Neuronal stem cell (in vitro differentiated cells): ENCODE measurements around the gene PTDSS2.
A peak's percentile ranks its signal among the peaks of the same experiment; 100 is the strongest.

Source experiments
- DNase-seq: peaks from one replicate; pipeline ENCODE4 v3.0.0-alpha.2; 2013; ENCODE audit warnings: low spot score
- H2AFZ ChIP-seq: one replicate; pipeline ENCODE4 v1.6.1; 2013; ENCODE audit warnings: mild to moderate bottlenecking, low read length, inconsistent platforms
- H2AK5ac ChIP-seq: 2 replicates; pipeline ENCODE4 v1.6.1; 2013; ENCODE audit warnings: low read depth, mild to moderate bottlenecking, inconsistent platforms, low read length, moderate library complexity, mixed read lengths
- H2BK120ac ChIP-seq: 2 replicates; pipeline ENCODE4 v1.6.1; 2013; ENCODE audit warnings: low read depth, mild to moderate bottlenecking, inconsistent platforms, low read length, moderate library complexity, mixed read lengths
- H2BK12ac ChIP-seq: one replicate; pipeline ENCODE4 v1.6.1; 2013; ENCODE audit warnings: low read length, inconsistent platforms
- H2BK15ac ChIP-seq: 2 replicates; pipeline ENCODE4 v1.6.1; 2013; ENCODE audit warnings: mild to moderate bottlenecking, low read length, inconsistent platforms, mixed read lengths
- H2BK5ac ChIP-seq: one replicate; pipeline ENCODE4 v1.6.1; 2013; ENCODE audit warnings: inconsistent platforms, mild to moderate bottlenecking, low read length, moderate library complexity
- H3K14ac ChIP-seq: one replicate; pipeline ENCODE4 v1.6.1; 2013; ENCODE audit warnings: low read length, inconsistent platforms
- H3K18ac ChIP-seq: 2 replicates; pipeline ENCODE4 v1.6.1; 2013; ENCODE audit warnings: low read length, inconsistent platforms
- H3K23ac ChIP-seq: 2 replicates; pipeline ENCODE4 v1.6.1; 2013; ENCODE audit warnings: low read depth, mild to moderate bottlenecking, mixed read lengths, low read length, inconsistent platforms; ENCODE audit not compliant: poor library complexity
- H3K27ac ChIP-seq: replicated peaks from 3 replicates; pipeline ENCODE4 v1.5.1; 2013; ENCODE audit warnings: low read length, inconsistent platforms
- H3K27me3 ChIP-seq, 3 experiments: 2 replicates each; pipeline ENCODE4 v1.6.1; 2013; ENCODE audit warnings: low read length in 3 of 3, mild to moderate bottlenecking in 2 of 3, inconsistent platforms in 1 of 3, low read depth in 1 of 3, mixed read lengths in 1 of 3, moderate library complexity in 1 of 3; ENCODE audit not compliant: control insufficient read depth in 3 of 3, insufficient read depth in 3 of 3
- H3K36me3 ChIP-seq, 2 donors: replicated peaks in 1 of 2; 2 replicates each; pipeline ENCODE4 v1.6.1; 2013; ENCODE audit warnings: low read length in 2 of 2; ENCODE audit not compliant: control insufficient read depth in 2 of 2, insufficient read depth in 2 of 2
- H3K4ac ChIP-seq: 2 replicates; pipeline ENCODE4 v1.6.1; 2013; ENCODE audit warnings: inconsistent platforms, mild to moderate bottlenecking, low read length, moderate library complexity
- H3K4me1 ChIP-seq, 2 donors: 1 replicate in 1 of 2; 2 replicates in 1 of 2; pipeline ENCODE4 v1.6.1; 2013; ENCODE audit warnings: low read length in 2 of 2, low read depth in 1 of 2; ENCODE audit not compliant: control insufficient read depth in 2 of 2, insufficient read depth in 1 of 2
- H3K4me2 ChIP-seq: one replicate; pipeline ENCODE4 v1.6.1; 2013; ENCODE audit warnings: mild to moderate bottlenecking, low read length, inconsistent platforms; ENCODE audit not compliant: insufficient read depth, poor library complexity, severe bottlenecking
- H3K4me3 ChIP-seq, 2 donors: 2 replicates each; pipeline ENCODE4 v1.5.1; 2013; ENCODE audit warnings: low read length in 2 of 2, mild to moderate bottlenecking in 2 of 2, inconsistent platforms in 1 of 2, moderate library complexity in 1 of 2
- H3K79me1 ChIP-seq: one replicate; pipeline ENCODE4 v1.6.1; 2013; ENCODE audit warnings: low read depth, mild to moderate bottlenecking, inconsistent platforms, low read length, moderate library complexity
- H3K9ac ChIP-seq: one replicate; pipeline ENCODE4 v1.6.1; 2013; ENCODE audit warnings: mild to moderate bottlenecking, low read depth, low read length, inconsistent platforms; ENCODE audit not compliant: poor library complexity
- H3K9me3 ChIP-seq, 2 donors: replicated peaks in 1 of 2; 2 replicates each; pipeline versions ENCODE3 to v1.6.1; 2013; ENCODE audit warnings: low read length in 2 of 2, mild to moderate bottlenecking in 2 of 2, inconsistent platforms in 1 of 2, low read depth in 1 of 2, mixed read lengths in 1 of 2, moderate library complexity in 1 of 2; ENCODE audit not compliant: control insufficient read depth in 2 of 2, insufficient read depth in 1 of 2
- H4K8ac ChIP-seq: one replicate; pipeline ENCODE4 v1.6.1; 2013; ENCODE audit warnings: low read depth, mild to moderate bottlenecking, inconsistent platforms, low read length, moderate library complexity
- H4K91ac ChIP-seq: one replicate; pipeline ENCODE4 v1.6.1; 2013; ENCODE audit warnings: low read length, low read depth, mild to moderate bottlenecking, inconsistent platforms; ENCODE audit not compliant: poor library complexity
- WGBS, 2 donors: extraction: QIAGEN DNeasy Blood & Tissue Kit; methylation state at CpG; one replicate each; pipeline ENCODE4 v1.1.7; 2013; ENCODE audit warnings: missing lambda C conversion rate in 2 of 2, mixed read lengths in 1 of 2; ENCODE audit not compliant: insufficient read length in 2 of 2, insufficient replicate concordance in 1 of 2; ENCODE audit errors: extremely low coverage in 2 of 2; 5-methylcytosine and 5-hydroxymethylcytosine counted together

Gene PTDSS2

GRCh38 chr11:444396-445144, 5.5 kb upstream of the PTDSS2 start:
- no peaks in the 10 kb centered on the region for H3K36me3 ChIP-seq
- H4K91ac ChIP-seq = no peak overlapping the region
- H3K14ac ChIP-seq = no peak overlapping the region
- no peak overlapping the region for H2AK5ac ChIP-seq
- peaks cover 0 to 29% (median 0%) of the 10 kb centered on the region in 3 experiments for H3K27me3 ChIP-seq
- H3K4me3 ChIP-seq = no peak overlapping the region
- H2BK15ac ChIP-seq = no peak overlapping the region
- no peak overlapping the region for H2BK5ac ChIP-seq
- H3K4me2 ChIP-seq = no peak overlapping the region
- no peak overlapping the region for H3K9ac ChIP-seq
- H3K9me3 ChIP-seq = no peaks in the 10 kb centered on the region
- no peak overlapping the region for H2BK12ac ChIP-seq
- H3K23ac ChIP-seq = no peak overlapping the region
- no peak for DNase-seq
- WGBS, 2 donors = no CpG with 5 or more reads among the region's 12 CpGs
- H3K18ac ChIP-seq = no peak overlapping the region
- H3K4ac ChIP-seq = no peak overlapping the region
- peaks cover 5% of the 10 kb centered on the region for H3K79me1 ChIP-seq
- H2BK120ac ChIP-seq = no peak overlapping the region
- H3K4me1 ChIP-seq = peaks cover 11 to 17% of the 10 kb centered on the region in 2 donors
- H2AFZ ChIP-seq = peak overlapping the region; percentile 60
- no peak overlapping the region for H4K8ac ChIP-seq
- no peak overlapping the region for H3K27ac ChIP-seq

GRCh38 chr11:445765-446588, 4.1 kb upstream of the PTDSS2 start:
- peak overlapping the region; percentile 92 for H2AK5ac ChIP-seq
- H3K27me3 ChIP-seq = peaks cover 0 to 20% (median 0%) of the 10 kb centered on the region in 3 experiments
- peak overlapping the region; percentile 50 for H3K9ac ChIP-seq
- H4K91ac ChIP-seq = no peak overlapping the region
- no peaks in the 10 kb centered on the region for H3K9me3 ChIP-seq
- peak overlapping the region; percentile 83 for H3K18ac ChIP-seq
- no peak overlapping the region for H3K14ac ChIP-seq
- H2BK120ac ChIP-seq = no peak overlapping the region
- peaks cover 10% of the 10 kb centered on the region for H3K79me1 ChIP-seq
- peak overlapping the region; percentile 53 for H2BK15ac ChIP-seq
- H3K4ac ChIP-seq = peak overlapping the region; percentile 76
- no peak overlapping the region for H4K8ac ChIP-seq
- no peak overlapping the region for H3K27ac ChIP-seq
- H3K23ac ChIP-seq = no peak overlapping the region
- H3K4me1 ChIP-seq = peaks cover 11 to 17% of the 10 kb centered on the region in 2 donors
- peak overlapping the region; percentile 73 for H2AFZ ChIP-seq
- H2BK5ac ChIP-seq = peak overlapping the region; percentile 19
- H3K4me3 ChIP-seq = no peak overlapping the region
- no peak for DNase-seq
- no peaks in the 10 kb centered on the region for H3K36me3 ChIP-seq
- H2BK12ac ChIP-seq = peak overlapping the region; percentile 58
- no CpG with 5 or more reads among the region's 20 CpGs for WGBS, 2 donors
- no peak overlapping the region for H3K4me2 ChIP-seq

- no peak overlapping the region for H3K14ac ChIP-seq
- DNase-seq = no peak
- peaks cover 0 to 12% (median 0%) of the 10 kb centered on the region in 3 experiments for H3K27me3 ChIP-seq
- H4K8ac ChIP-seq = no peak overlapping the region
- peak overlapping the region; percentile 93 for H2AK5ac ChIP-seq
- peak overlapping the region; percentile 5 for H3K18ac ChIP-seq
- no peak overlapping the region for H3K4ac ChIP-seq
- H3K79me1 ChIP-seq = peaks cover 16% of the 10 kb centered on the region
- no peak overlapping the region for H2BK5ac ChIP-seq
- no peak overlapping the region for H2BK120ac ChIP-seq
- H3K4me3 ChIP-seq = no peak overlapping the region
- peaks cover under 1 to 6% of the 10 kb centered on the region in 2 donors for H3K36me3 ChIP-seq
- no peak overlapping the region for H3K23ac ChIP-seq
- H4K91ac ChIP-seq = no peak overlapping the region
- H3K9me3 ChIP-seq = no peaks in the 10 kb centered on the region
- H3K9ac ChIP-seq = no peak overlapping the region
- H3K4me1 ChIP-seq = peaks cover 14 to 22% of the 10 kb centered on the region in 2 donors
- WGBS, 2 donors = no CpG with 5 or more reads among the region's 7 CpGs
- H2AFZ ChIP-seq = peak overlapping the region; percentile 10
- H2BK15ac ChIP-seq = peak overlapping the region; percentile 69
- no peak overlapping the region for H2BK12ac ChIP-seq
- no peak overlapping the region for H3K27ac ChIP-seq
- H3K4me2 ChIP-seq = no peak overlapping the region
Measured at GRCh38 chr11:446891-447290, 3.2 kb upstream of the PTDSS2 start.
